ENCODE results near the gene INIP.
A peak's percentile ranks its signal among the peaks of the same experiment; 100 is the strongest.
"Not testable (repeated sequence)": the region's sequence is repeated elsewhere in the genome, so short reads cannot be mapped to it uniquely, and the experiment has no call there.

Gene INIP

DNA sequence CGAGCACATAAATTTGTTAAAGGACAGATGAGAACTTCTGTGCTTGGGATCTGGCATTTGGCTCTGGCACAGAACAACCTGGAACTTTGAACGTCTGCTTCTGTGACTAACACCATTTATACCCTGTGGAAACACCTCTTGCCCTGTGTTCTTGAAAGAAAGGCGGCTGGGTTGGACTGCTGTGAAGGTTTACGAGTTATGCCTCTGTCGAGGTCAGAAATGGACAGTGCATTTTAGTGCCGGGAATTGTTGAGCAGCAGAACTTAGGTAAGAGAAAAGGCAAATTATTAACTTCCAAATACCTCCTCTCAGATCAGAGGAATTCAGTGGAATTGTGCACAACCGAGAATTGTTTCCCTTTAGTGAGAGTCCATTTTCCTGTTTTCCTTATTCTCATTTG is 14.1 kb upstream of the INIP start:
- DNase-seq, result no peak

DNA sequence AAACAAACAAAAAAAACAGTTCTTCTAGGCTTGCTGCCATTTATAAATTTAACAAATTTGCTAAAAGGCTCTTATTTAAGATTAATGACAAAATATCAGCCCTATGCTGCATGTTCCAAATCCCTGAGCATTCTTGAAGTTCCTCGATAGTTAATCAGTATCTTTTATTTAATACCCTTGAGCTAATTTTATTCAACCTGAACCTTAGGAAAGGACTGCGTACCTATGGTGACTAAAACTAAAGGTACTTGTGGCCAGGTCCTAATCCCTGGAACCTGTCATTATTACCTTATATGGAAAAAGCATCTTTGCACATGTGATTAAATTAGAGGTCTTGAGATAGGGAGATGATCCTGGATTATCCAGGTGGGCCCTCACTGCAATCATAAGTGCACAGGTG is 10.5 kb upstream of the INIP start:
- no peak for DNase-seq

DNA sequence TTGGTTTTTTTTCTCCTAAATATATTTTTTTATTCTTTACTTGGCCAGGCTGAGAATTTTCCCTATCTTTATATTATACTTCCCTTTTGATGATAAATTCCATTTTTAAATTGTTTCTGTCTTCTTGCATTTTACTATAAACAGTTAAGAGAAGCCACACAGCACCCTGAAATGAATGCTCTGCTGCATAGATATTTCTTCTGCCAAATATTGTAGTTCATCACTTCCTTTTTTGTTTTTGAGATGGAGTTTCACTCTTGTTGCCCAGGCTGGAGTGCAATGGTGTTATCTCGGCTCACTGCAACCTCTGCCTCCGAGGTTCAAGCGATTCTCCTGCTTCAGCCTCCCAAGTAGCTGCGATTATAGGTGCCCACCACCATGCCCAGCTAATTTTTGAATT is 8.5 kb upstream of the INIP start:
- DNase-seq, result no peak

DNA sequence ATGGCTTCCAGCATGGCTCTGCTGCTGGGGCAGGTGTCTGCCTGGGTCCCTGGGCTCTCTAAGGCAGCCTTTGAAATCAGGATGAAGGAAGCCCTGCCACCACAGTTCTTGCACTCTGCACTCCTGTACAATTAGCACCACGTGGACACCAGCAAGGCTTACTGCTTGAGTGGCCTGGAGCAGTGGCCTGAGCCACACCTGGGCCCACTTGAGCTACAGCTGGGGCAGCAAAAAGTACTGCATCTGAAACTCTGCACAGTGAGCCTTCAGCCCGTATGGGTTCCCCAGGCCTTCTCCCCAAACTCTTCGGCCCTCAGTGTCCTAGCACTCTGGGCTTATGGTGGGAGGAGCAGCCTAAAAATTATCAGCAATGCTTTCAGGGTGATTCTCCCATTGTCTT is 8.0 kb upstream of the INIP start:
- no peak for DNase-seq

GRCh38 chr9:112722749-112723148 is 4.8 kb upstream of the INIP start:
- not testable (repeated sequence) for DNase-seq

- no peak for DNase-seq
These were observed 2.3 kb upstream of the INIP start for GRCh38 chr9:112720113-112720780.

DNA sequence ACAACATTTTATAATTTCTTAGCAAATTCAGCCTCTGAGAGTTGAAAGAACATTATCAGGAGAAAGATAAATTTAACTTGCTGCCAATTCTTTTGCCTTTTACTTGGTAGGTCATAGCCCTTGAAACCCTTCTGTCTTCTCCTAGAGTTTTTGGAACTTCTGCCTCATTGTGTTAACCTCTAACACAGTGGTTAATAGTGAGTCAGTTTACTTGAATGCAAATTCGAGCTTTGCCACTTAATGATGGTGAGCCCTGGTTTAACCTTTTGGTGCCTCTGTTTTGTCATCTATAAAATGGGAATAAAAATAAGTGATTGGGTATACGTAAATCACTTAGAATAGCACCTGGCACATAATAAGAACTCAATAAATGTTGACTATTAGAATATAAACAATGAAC is 1.8 kb upstream of the INIP start:
- DNase-seq, result no peak

- DNase-seq, result no peak
These were observed 1.3 kb upstream of the INIP start for GRCh38 chr9:112719241-112719691.

DNA sequence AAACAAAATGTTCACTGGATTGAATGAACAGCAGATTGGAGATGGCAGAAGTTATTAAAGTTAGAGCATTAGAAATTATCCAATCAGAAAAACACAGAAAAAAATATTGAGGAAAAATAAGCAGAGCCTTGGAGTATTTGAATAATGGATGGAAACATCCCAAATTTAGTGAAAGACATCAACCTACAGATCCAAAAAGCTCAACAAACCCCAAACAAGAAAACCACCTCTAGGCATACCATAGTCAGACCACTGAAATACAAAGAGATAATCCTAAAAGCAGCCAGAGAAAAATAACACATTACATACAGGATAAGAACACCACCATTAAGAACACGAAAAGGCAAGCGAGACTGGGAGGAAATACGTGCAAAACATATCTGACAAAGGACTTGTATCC is 5.2 kb downstream of the INIP start:
- DNase-seq, result no peak

- DNase-seq, result no peak
These were observed 6.7 kb downstream of the INIP start for GRCh38 chr9:112711050-112711689.

DNA sequence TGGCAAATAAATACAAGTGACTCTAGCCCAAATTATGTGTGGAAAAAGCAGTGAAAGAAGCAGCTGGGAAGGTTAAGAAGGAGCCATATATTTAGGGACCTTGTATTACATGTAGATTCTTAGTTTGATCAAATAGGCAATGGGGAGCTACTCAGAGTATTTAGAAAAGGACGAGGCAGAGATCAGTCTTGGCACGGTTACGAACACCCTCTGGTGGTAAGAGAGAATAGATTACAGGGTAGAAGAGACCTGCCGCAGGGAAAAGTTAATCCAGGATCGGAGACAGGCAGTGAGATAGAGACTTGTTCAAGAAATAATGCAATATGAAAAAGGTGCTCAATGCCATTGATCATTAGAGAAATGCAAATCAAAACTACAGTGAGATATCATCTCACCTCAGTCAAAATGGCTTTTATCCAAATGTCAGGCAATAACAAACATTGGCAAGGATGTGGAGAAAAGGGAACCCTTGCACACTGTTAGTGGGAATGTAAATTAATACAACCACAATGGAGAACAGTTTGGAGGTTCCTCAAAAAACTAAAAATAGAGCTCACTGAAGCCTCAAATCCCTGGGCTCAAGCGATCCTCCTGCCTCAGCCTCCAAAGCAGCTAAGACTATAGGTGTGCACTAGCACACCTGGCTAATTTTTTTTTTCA is 12.0 kb downstream of the INIP start:
- DNase-seq, result peak; percentile 49

DNA sequence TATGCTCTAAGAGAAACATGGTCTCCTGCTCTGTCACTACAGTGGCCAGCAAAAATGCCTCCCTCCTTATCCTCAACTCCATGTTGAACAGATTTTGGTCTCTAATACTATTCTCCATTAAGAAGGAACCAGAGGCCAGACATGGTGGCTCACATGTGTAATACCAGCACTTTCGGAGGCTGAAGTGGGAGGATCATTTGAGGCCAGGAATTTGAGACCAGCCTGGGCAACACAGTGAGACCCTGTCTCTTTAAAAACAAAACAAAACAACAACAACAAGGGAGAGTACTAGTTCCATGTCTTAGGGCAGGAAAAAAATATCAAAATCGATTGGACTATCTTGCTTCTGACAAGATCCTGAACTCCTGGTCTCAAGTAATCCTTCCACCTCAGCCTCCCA is 14.6 kb downstream of the INIP start:
- no peak for DNase-seq

- no peak for DNase-seq
These were observed 17.8 kb downstream of the INIP start for GRCh38 chr9:112700085-112700484.

DNA sequence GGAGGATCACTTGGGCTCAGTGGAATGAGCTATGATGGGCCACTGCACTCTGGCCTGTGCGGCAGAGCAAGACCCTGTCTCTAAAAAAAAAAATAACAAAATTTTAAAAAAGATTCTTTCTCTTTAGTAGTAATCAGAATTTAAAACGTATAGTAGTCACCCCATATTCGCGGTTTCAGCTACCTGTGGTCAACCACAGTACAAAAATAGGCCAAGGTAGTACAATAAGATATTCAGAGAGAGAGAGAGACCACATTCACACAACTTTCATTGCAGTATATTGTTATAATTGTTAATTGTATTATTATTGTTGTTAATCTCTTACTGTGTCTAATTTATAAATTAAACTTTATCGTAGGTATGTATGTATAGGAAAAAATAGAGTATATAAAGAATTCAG is 18.7 kb downstream of the INIP start:
- no peak for DNase-seq

- no peak for DNase-seq
These were observed 21.5 kb downstream of the INIP start for GRCh38 chr9:112696461-112696860.

GRCh38 chr9:112694706-112695555 is 23.0 kb downstream of the INIP start:
- DNase-seq, result no peak

DNA sequence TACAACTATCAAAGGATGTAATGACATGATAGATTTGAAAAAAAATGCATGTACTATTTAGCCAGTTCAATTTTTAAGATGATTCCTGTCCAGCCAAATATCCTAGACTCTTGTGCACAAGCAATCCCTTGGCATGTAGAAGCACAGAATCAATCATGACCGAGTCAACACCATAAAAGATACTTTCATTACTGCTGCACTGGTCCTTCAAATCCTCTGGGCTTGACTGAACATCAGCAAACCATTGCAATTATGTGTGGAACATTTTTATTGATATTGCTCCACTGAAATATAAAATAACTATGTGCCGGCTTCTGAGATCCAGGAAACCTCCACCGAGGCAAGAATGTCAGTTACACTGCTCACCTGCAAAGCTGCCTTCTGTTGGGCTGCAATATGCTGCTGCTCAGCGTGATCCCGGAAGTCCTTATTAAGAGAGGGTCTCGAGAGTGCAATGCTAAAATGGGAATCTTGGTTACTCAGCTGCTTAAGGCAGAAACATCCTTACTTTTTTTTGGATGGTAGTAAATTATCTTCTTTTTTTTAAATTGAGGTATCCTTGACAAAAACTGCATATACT is 28.7 kb downstream of the INIP start:
- DNase-seq, result no peak

DNA sequence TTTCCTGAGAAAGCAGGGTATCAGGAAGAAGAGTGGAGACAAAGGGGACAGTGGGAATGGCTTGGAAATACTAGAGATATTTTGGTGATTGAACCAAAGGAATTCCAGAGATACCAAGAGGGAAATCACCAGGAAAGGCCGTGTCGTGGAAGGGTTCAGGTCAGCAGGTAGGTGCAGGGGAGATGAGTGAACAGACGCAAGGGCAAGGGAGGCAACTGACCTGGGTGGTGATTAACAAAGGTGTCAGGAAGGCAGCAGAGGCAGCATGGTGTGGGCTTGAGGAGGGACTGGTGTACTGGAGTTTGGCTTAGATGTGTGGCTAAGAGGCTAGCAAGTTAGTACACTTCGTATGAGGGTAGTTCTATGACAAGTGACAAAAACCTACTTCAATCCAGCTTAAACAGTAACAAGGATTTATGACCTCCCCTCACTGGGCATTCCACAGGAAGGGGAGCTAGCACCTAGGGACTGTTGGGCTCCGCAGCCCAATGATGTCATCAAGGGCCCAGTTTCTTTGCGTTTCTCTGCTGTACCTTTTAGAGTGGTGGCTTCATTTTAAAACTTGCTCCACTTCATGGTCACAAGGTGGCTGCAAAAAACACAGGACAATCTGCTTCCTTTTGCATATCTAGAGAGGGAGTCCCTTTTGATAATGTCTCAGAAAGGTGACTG is 37.0 kb downstream of the INIP start:
- DNase-seq, result no peak

DNA sequence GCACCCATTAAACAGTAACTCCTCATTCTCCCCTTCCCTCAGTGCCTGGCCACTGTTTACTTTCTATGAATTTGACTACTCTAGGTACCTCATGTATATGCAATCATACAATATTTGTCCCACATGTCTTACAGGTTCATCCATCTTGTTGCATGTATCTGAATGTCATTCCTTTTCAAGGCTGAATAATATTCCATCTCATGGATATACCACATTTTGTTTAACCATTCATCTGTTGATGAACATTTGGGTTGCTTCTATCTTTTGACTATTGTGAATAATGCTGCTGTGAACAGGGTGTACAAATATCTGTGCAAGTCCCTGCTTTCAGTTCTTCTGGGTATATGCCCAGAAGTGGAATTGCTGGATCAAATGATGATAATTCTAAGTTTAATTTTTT is 40.9 kb downstream of the INIP start:
- DNase-seq, result no peak

- not testable (repeated sequence) for DNase-seq
These were observed 44.7 kb downstream of the INIP start for GRCh38 chr9:112673221-112673620.

DNA sequence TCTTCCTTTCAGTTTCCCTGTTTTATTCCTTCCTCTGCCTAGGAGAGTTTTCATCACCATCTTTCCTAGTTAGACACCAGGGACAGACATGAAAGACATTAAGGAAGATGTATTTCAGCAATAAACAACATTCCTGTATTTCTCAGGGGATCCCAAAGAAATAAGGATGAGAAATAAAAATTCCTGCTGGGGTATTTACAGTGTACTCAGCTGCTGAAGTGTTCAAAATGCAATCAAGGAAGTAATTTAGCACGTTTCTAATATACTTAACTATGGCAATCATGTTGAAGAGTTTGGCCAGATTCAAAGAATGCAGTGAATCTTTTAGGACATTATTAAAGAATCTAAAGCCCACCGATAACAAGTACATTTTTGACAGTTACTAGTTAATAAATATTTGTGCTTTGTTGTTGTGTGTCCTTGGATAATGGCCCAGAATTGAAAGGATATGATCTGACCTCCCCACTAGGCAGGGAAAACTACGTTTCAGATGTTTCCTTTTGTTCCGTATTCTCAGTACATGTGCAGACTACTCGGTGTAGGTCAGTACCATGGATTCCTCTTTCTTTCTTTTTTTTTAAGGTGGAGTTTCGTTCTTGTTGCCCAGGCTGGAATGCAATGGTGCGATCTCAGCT is 46.8 kb downstream of the INIP start:
- DNase-seq, result no peak

- DNase-seq, result no peak
These were observed 48.6 kb downstream of the INIP start for GRCh38 chr9:112669326-112669725.
